ENCODE data around the gene MAST4. TPM values are rescaled to one million over a fixed set of nuclear protein-coding genes. Genes with fewer than 3 reads are reported as not detected.

Gene MAST4
- total and polyA plus RNA-seq, 2 of the 13 experiments (the other 11 are each of a cell fraction or from before 2014, with no cell fraction given), result 3.4 to 3.7 TPM

GRCh38 chr5:66981266-66982055 lies 385.3 kb downstream of the MAST4 start (continued):
- TF ChIP-seq AKNA (CRISPR knock-in tag; IDR thresholded peaks at IDR 0.05; ENCODE audit: borderline replicate concordance) (no peak), REPIN1 (CRISPR knock-in tag; IDR thresholded peaks at IDR 0.05; ENCODE audit: borderline replicate concordance, low read depth) (no peak), ZNF883 (CRISPR knock-in tag; IDR thresholded peaks at IDR 0.05; ENCODE audit: not compliant biosample characterization) (no peak), ZFYVE20 (CRISPR knock-in tag; IDR thresholded peaks at IDR 0.05; ENCODE audit: borderline replicate concordance, low read depth) (no peak), ZNF615 (CRISPR knock-in tag; IDR thresholded peaks at IDR 0.05; ENCODE audit: borderline replicate concordance) (no peak), ZNF619 (CRISPR knock-in tag; IDR thresholded peaks at IDR 0.05) (no peak)

- DNase-seq (ENCODE audit: low spot score) (no peak), FAIRE-seq (no peak), ATAC-seq (no peak)
- 19% methylated on average over 4 of the region's 4 CpGs for WGBS (ENCODE audit: low lambda C conversion rate)
- Histone ChIP-seq H3K36me3 (replicated peaks in 1 of 2; ENCODE audit: control insufficient read depth in 1 of 2, insufficient read depth in 2 of 2, low read length in 2 of 2) (no peaks in the 10 kb centered on the region), H3K9ac (ENCODE audit: insufficient read depth, low read depth, low read length) (no peak overlapping the region), H2AFZ (ENCODE audit: low read length) (no peak overlapping the region), H3K4me2 (ENCODE audit: low read depth, low read length) (no peak overlapping the region), H3K9me3 (ENCODE audit: low read length) (no peaks in the 10 kb centered on the region), H3K4me3 (replicated peaks in 1 of 3; ENCODE audit: insufficient read depth in 1 of 3, low read depth in 2 of 3, low read length in 3 of 3) (no peak overlapping the region), H4K20me1 (ENCODE audit: insufficient read depth, low read length) (no peaks in the 10 kb centered on the region), H3K27me3 (ENCODE audit: control insufficient read depth in 1 of 2, insufficient read depth in 2 of 2, low read length in 2 of 2) (peaks cover 0 to 4% of the 10 kb centered on the region in 2 experiments; a peak in 1 of 5 replicates), H3K79me2 (ENCODE audit: insufficient read depth, low read length) (no peaks in the 10 kb centered on the region), H3K27ac (ENCODE audit: extremely low read length, insufficient read depth, low read length) (no peak overlapping the region), H3K4me1 (ENCODE audit: insufficient read depth, low read length) (peaks cover 4% of the 10 kb centered on the region; the same call in 1 of the 2 replicates)
- ChIA-PET POLR2A (no interaction called here), CTCF (ENCODE audit: low intra/inter-chr PET ratio, low total read pairs) (no interaction called here)
- BruUV-seq (replicated peaks), result no TSS peak
- in situ Hi-C loops (cut with HindIII; ENCODE audit: extremely low pct_ligation_motif_present, low pct_unique_long_range_greater_than_20kb) (loop anchor here (10.0 kb wide), 1 partner anchor 223 kb away; no protein-coding TSS in a partner anchor), intact Hi-C loops (cut with micrococcal nuclease; ENCODE audit: unreplicated experiment) (no loop called here)
- TF ChIP-seq E2F5 (CRISPR knock-in tag; conservative IDR thresholded peaks at IDR 0.05) (no peak), ZNF280B (CRISPR knock-in tag; IDR thresholded peaks at IDR 0.05; ENCODE audit: borderline replicate concordance) (no peak), KAT2B (IDR thresholded peaks at IDR 0.05; ENCODE audit: borderline replicate concordance, low read depth, low read length) (no peak)
Measured at GRCh38 chr5:66982056-66982387, 385.8 kb downstream of the MAST4 start.

Measured in HepG2 (cell line).